22Rv1 (cell line): Measurements from ENCODE around the gene IRAK2.

Experiments used
- ZFX ChIP-seq: fragments of 450-650 bp; IDR thresholded peaks from 2 replicates; pipeline ENCODE4 v1.6.1; 2017; ENCODE audit warnings: antibody characterized with exemption, borderline replicate concordance
- TF ChIP-seq, protein P1 (sequence below): fragments of 450-650 bp; IDR thresholded peaks from 2 replicates; pipeline ENCODE4 v1.5.1; 2017; ENCODE audit warnings: mild to moderate bottlenecking

DNA sequence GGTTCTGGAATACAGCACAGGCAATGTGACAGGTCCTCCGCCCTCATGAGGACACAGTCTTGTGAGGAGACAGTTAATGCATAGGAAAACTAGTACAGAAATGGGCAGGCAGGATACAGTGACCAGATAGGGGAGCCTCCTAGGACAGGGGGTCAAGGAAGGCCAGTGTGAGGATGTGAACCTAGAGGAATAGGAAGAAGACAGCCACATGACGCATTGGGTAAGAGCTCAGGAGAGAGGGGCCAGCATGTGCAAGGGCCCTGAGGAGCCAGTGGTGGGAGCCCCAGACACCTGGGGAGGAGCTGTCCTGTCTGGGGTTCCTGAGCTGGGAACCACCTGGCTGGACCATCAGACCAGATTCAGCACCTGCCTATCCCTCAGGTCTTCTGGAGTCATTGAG is 15.6 kb downstream of the IRAK2 start:
- TF ChIP-seq, protein P1, sequence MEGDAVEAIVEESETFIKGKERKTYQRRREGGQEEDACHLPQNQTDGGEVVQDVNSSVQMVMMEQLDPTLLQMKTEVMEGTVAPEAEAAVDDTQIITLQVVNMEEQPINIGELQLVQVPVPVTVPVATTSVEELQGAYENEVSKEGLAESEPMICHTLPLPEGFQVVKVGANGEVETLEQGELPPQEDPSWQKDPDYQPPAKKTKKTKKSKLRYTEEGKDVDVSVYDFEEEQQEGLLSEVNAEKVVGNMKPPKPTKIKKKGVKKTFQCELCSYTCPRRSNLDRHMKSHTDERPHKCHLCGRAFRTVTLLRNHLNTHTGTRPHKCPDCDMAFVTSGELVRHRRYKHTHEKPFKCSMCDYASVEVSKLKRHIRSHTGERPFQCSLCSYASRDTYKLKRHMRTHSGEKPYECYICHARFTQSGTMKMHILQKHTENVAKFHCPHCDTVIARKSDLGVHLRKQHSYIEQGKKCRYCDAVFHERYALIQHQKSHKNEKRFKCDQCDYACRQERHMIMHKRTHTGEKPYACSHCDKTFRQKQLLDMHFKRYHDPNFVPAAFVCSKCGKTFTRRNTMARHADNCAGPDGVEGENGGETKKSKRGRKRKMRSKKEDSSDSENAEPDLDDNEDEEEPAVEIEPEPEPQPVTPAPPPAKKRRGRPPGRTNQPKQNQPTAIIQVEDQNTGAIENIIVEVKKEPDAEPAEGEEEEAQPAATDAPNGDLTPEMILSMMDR: no peak
- no peak for TF ChIP-seq ZFX
